IPS DF 6.9 (cell line): ENCODE results near the gene TBC1D22A.

Experiments
- DNase-seq: peaks from one replicate; pipeline ENCODE4 v3.0.0-alpha.2; 2013; ENCODE audit warnings: low read depth, low spot score
- H3K27ac ChIP-seq: one replicate; pipeline ENCODE4 v1.5.1; 2013; ENCODE audit warnings: low read length, control low read depth
- H3K27me3 ChIP-seq: 2 replicates; pipeline ENCODE4 v1.6.1; 2013; ENCODE audit warnings: mild to moderate bottlenecking, low read length; ENCODE audit not compliant: control insufficient read depth, insufficient read depth
- H3K36me3 ChIP-seq: 2 replicates; pipeline ENCODE4 v1.6.1; 2013; ENCODE audit warnings: low read length; ENCODE audit not compliant: control insufficient read depth, insufficient read depth
- H3K4me1 ChIP-seq: 2 replicates; pipeline ENCODE4 v1.6.1; 2013; ENCODE audit warnings: low read length; ENCODE audit not compliant: control insufficient read depth, insufficient read depth
- H3K4me3 ChIP-seq: 2 replicates; pipeline ENCODE4 v1.5.1; 2013; ENCODE audit warnings: mild to moderate bottlenecking, low read length
- H3K9me3 ChIP-seq: 2 replicates; pipeline ENCODE4 v1.6.1; 2013; ENCODE audit warnings: low read length, inconsistent platforms; ENCODE audit not compliant: control insufficient read depth, insufficient read depth
- WGBS: extraction: QIAGEN DNeasy Blood & Tissue Kit; methylation state at CpG from one replicate; pipeline ENCODE4 v1.1.7; 2013; ENCODE audit warnings: mixed read lengths, missing lambda C conversion rate; ENCODE audit not compliant: insufficient read length, insufficient coverage; 5-methylcytosine and 5-hydroxymethylcytosine counted together

TBC1D22A gene

DNA sequence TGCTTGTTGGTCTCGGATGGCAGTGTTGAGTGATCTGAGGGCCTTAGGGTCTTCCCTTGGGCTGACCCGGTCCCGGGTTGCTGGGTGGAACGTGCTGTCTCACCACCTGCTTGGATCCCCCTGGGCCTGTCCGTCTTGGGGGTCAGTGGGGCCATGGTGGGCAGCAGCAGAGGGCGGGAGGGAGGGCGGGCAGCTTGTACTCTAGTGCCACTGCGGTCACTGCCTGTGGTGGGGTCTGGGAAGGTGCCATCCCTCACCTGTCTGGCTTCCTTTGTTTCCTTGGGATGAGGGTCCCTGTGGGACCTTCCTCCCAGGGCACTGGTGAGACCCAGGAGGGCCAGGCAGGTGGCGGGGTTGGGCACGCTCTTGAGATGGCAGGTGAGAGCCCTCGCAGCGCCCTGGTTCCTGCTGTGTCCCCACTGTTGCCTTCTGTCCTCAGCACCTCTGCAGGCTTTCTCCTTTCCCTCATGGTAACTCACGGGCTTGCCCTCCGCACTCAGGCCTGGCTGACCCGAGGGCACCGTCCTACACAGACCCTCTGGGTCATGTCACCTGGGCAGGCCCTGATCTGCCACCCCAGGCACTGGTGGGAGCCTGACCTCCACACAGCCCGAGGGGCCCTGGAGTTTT lies 34.2 kb downstream of the TBC1D22A start:
- no CpG with 5 or more reads among the region's 17 CpGs for WGBS
- no peak for DNase-seq
- Histone ChIP-seq H3K27me3 (no peaks in the 10 kb centered on the region), H3K27ac (no peak overlapping the region), H3K4me1 (no peaks in the 10 kb centered on the region), H3K36me3 (peaks cover 11% of the 10 kb centered on the region; the same call in 1 of the 2 replicates), H3K9me3 (no peaks in the 10 kb centered on the region), H3K4me3 (no peak overlapping the region)

- H3K9me3 ChIP-seq: no peaks in the 10 kb centered on the region
- no peak overlapping the region for H3K4me3 ChIP-seq
- H3K4me1 ChIP-seq: no peaks in the 10 kb centered on the region
- no peak for DNase-seq
- H3K27ac ChIP-seq: no peak overlapping the region
- no CpG with 5 or more reads among the region's 17 CpGs for WGBS
- H3K36me3 ChIP-seq: peaks cover 11% of the 10 kb centered on the region; the same call in 1 of the 2 replicates
- H3K27me3 ChIP-seq: no peaks in the 10 kb centered on the region
These were observed 34.9 kb downstream of the TBC1D22A start for GRCh38 chr22:46797355-46797754.

GRCh38 chr22:46798041-46798365 lies 35.6 kb downstream of the TBC1D22A start:
- Histone ChIP-seq H3K4me1 (no peaks in the 10 kb centered on the region), H3K36me3 (peaks cover 11% of the 10 kb centered on the region; the same call in 1 of the 2 replicates), H3K9me3 (no peaks in the 10 kb centered on the region), H3K27me3 (no peaks in the 10 kb centered on the region), H3K4me3 (no peak overlapping the region), H3K27ac (no peak overlapping the region)
- WGBS: no CpG with 5 or more reads among the region's 5 CpGs
- no peak for DNase-seq

DNA sequence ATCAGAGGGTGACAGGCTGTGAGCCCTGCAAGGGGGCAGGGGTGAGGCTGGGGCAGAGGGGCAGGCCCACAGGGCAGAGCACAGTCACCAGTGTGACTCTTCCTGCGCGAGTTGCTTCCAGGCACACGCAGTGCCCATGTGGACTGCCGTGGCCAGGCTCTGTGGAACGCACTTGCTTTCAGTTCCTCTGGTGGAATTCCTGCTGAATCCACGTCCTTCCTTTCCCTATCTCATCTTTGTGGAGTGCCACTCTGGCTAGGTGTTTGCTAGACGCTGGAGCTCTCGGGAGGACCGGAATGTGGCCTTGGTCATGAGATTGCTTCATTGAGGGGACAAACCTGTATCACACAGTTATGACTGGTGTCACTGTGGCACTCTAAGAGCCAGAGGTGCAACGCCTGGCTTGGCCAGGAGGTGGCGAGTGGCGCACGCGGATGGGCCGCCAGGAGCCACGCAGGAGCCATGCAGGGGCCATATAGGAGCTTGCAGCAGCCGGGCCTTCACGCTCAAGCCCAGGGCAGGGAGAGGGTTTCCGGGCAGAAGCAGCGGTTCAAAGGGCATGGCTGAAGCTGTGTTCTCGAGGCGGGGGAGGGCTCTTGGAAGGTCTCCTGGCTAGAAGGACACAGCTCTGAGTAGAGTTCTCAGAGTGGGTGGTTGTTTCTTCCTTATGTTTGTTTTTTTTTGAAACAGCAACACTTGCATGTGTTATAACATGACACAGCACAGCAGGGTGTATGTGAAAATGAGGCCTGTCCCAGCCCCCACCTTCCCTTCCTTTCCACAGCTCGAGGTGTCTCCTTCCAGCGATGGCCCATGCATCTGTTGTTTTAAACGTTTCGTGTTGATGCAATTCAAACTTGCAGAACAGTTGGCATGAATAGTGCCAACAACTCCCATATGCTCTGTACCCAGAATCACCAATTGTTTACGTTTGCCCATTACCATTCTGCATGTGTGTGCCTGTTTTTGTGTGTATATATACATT lies 36.2 kb downstream of the TBC1D22A start:
- no peak overlapping the region for H3K27ac ChIP-seq
- peak; percentile 35 for DNase-seq
- peaks cover 7% of the 10 kb centered on the region; the same call in 1 of the 2 replicates for H3K36me3 ChIP-seq
- H3K9me3 ChIP-seq: no peaks in the 10 kb centered on the region
- no peaks in the 10 kb centered on the region for H3K27me3 ChIP-seq
- H3K4me1 ChIP-seq: 0 out of 2 replicates have a peak, but pooled peaks cover 2% of the 10 kb centered on the region
- WGBS: no CpG with 5 or more reads among the region's 27 CpGs
- H3K4me3 ChIP-seq: no peak overlapping the region

GRCh38 chr22:46799626-46800025 lies 37.2 kb downstream of the TBC1D22A start:
- Histone ChIP-seq H3K4me1 (0 out of 2 replicates have a peak, but pooled peaks cover 2% of the 10 kb centered on the region), H3K27ac (no peak overlapping the region), H3K36me3 (peaks cover 2% of the 10 kb centered on the region; the same call in 1 of the 2 replicates), H3K4me3 (no peak overlapping the region), H3K9me3 (no peaks in the 10 kb centered on the region), H3K27me3 (no peaks in the 10 kb centered on the region)
- no CpG with 5 or more reads among the region's 11 CpGs for WGBS
- no peak for DNase-seq

DNA sequence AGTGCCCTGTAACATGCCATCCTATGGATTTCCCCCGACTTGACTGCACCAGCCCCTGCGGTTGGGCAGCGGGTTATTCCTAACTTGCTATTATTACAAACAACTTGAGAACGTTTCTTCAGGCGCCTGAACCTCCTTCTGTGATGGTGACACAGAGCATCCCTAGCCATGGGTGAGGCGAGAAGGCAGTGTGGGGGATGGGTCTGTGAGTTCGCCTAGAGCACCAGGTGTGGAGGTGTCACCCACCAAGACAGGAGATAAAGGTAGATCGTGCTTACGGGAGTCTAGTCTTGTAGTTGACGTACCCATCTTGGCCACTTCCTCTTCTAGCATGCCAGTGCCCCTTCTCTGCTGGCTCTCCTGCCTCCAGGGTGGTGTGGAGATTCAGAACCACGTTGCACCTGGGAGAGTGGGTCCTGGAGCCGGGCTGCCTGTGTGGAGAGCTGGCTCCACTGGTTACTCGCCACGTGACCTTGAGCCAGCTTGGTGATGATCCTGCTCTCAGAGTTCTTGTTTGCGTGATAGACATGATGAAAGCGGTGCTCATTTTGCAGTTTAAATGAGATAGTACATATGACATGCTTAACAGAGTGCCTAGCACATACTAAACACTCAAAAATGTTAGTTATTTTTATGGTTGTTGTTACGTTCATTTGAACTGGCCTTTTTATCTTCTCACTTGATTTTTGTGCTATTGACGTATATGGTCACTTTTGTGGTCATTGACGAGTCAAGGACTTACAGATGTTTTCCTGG lies 37.8 kb downstream of the TBC1D22A start:
- Histone ChIP-seq H3K9me3 (no peaks in the 10 kb centered on the region), H3K4me3 (no peak overlapping the region), H3K4me1 (0 out of 2 replicates have a peak, but pooled peaks cover 2% of the 10 kb centered on the region), H3K36me3 (peaks cover 2% of the 10 kb centered on the region; the same call in 1 of the 2 replicates), H3K27me3 (no peaks in the 10 kb centered on the region), H3K27ac (no peak overlapping the region)
- WGBS: no CpG with 5 or more reads among the region's 19 CpGs
- DNase-seq: no peak

- Histone ChIP-seq H3K4me3 (no peak overlapping the region), H3K36me3 (peaks cover 2% of the 10 kb centered on the region; the same call in 1 of the 2 replicates), H3K4me1 (0 out of 2 replicates have a peak, but pooled peaks cover 2% of the 10 kb centered on the region), H3K27me3 (no peaks in the 10 kb centered on the region), H3K27ac (no peak overlapping the region), H3K9me3 (no peaks in the 10 kb centered on the region)
- no CpG with 5 or more reads among the region's 15 CpGs for WGBS
- DNase-seq: no peak
These were observed 38.9 kb downstream of the TBC1D22A start for GRCh38 chr22:46801331-46801811.

GRCh38 chr22:46801826-46802607 lies 39.6 kb downstream of the TBC1D22A start:
- no CpG with 5 or more reads among the region's 20 CpGs for WGBS
- Histone ChIP-seq H3K4me3 (no peak overlapping the region), H3K36me3 (peaks cover 2% of the 10 kb centered on the region; the same call in 1 of the 2 replicates), H3K27me3 (no peaks in the 10 kb centered on the region), H3K4me1 (0 out of 2 replicates have a peak, but pooled peaks cover 2% of the 10 kb centered on the region), H3K27ac (no peak overlapping the region), H3K9me3 (no peaks in the 10 kb centered on the region)
- no peak for DNase-seq

- Histone ChIP-seq H3K36me3 (peaks cover 2% of the 10 kb centered on the region; the same call in 1 of the 2 replicates), H3K27ac (no peak overlapping the region)
- no CpG with 5 or more reads among the region's 13 CpGs for WGBS
These were observed 40.2 kb downstream of the TBC1D22A start for GRCh38 chr22:46802608-46803027.

More at GRCh38 chr22:46802608-46803027, 40.2 kb downstream of the TBC1D22A start:
- Histone ChIP-seq H3K9me3 (no peaks in the 10 kb centered on the region), H3K4me1 (0 out of 2 replicates have a peak, but pooled peaks cover 3% of the 10 kb centered on the region), H3K4me3 (no peak overlapping the region), H3K27me3 (no peaks in the 10 kb centered on the region)
- no peak for DNase-seq
